GM21737 (cell line): ENCODE data around the gene PFDN5.

ENCODE experiments used
- ATAC-seq: cut with Tn5 transposase; IDR thresholded peaks from one replicate; pipeline ENCODE4 v1.9.1; 2021; ENCODE audit warnings: mild to moderate bottlenecking, moderate library complexity; ENCODE audit not compliant: unreplicated experiment

PFDN5 gene

DNA sequence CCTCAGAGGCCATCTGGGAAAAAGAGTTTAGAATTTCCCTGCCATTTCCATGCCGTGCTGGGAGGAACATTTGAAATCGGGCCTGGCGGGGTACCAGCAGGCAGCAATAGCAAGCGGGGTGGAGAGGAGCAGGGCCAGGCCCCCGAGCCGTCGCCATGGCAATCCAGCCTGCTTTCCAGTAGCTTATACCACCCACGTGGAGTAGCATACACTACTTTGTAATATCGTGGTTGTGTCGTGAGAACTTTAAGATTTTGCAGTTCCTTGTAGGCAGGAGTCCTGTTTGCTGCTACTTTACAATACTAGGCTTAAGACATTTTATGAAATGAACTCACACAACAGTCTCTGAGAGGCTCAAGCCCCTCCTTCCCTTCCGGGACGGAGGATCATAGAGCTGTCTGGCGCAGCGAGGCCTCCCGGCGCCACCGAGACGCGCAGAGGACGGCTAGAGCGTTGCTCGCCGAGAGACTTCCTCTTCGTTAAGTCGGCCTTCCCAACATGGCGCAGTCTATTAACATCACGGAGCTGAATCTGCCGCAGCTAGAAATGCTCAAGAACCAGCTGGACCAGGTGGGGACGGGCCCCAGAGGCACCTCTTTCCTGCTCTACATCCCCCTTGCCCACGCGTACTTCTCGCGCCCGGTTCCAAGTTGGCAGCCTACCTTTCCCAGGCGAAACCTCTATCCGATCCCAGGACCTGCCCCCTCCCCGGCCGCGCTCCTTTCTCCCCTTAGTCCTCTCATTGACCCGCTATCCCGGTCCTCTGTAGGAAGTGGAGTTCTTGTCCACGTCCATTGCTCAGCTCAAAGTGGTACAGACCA is at the start of gene PFDN5:
PFDN5 (plus strand) TSS at position 473 of the 821 bp plus-strand sequence; CDS start at position 499, 26 bp downstream.
- ATAC-seq, result peak; percentile 87

DNA sequence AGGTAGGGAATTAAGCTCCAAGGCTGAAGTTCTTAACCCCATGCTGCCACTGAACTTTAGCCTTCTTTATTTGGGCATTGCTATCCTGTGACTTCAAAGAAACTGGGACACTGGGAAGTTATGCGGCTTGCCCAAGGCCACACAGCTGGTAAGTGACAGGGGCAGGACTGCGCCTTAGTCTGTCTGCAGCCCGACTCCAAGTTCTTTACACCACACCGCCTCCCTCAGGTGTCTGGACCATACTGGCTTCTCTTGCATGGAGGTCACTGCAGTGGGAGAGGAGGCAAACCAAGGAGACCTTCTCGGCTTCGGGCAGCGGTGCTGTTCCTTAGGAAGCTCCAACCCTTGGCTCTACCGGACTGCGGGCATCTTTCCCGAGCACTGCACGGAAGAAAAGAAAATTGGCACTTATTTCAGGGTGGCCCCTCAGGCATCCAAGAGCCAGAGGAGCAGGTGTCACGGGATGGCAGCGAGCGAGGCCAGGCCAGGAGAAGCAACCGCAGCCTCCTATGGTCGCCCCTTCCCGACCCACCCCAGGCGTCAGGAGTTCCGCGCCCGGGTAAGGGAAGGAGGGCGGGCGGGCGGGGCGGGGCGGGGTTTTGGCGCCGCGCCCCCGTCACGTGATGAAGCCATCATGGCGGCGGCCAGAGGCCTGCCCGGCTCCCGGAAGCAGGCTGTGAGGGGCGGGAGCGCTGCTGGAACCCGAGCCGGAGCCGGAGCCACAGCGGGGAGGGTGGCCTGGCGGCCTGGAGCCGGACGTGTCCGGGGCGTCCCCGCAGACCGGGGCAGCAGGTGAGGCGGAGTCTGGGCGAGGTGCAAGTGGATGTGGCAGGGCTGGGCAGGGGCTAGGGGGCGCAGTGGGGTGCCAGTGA is 43.6 kb upstream of the PFDN5 start:
- peak; percentile 68 for ATAC-seq

DNA sequence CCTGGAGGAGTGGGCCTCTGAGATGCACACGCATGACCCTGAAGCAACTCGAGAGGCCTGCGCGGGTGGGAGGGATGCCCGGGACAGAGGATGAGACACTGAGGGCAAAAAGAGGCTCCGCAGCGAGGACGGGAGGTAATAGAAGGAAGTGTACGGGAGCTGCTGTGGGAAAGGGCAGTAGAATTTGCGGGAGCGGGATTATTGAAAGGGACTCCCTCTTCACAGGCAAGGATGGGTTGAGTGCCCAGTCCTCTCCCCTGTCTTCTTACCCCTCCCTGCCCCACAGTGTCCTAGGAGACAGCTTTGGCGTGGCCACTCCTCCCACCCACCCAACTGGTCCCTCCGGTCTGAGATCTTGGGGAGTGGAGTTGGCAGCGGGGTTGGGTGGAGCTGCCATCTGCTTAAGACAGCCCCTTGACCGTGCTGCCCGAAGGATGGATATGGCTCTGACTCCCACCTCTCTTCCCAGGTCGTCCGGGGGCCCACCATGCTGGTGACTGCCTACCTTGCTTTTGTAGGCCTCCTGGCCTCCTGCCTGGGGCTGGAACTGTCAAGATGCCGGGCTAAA is 42.9 kb upstream of the PFDN5 start:
- ATAC-seq, result no peak

DNA sequence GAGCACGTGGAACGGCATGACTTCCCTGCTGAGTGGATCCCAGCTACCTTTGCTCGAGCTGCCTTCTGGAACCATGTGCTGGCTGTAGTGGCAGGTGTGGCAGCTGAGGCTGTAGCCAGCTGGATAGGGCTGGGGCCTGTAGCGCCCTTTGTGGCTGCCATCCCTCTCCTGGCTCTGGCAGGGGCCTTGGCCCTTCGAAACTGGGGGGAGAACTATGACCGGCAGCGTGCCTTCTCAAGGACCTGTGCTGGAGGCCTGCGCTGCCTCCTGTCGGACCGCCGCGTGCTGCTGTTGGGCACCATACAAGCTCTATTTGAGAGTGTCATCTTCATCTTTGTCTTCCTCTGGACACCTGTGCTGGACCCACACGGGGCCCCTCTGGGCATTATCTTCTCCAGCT is 42.0 kb upstream of the PFDN5 start:
- ATAC-seq, result no peak

DNA sequence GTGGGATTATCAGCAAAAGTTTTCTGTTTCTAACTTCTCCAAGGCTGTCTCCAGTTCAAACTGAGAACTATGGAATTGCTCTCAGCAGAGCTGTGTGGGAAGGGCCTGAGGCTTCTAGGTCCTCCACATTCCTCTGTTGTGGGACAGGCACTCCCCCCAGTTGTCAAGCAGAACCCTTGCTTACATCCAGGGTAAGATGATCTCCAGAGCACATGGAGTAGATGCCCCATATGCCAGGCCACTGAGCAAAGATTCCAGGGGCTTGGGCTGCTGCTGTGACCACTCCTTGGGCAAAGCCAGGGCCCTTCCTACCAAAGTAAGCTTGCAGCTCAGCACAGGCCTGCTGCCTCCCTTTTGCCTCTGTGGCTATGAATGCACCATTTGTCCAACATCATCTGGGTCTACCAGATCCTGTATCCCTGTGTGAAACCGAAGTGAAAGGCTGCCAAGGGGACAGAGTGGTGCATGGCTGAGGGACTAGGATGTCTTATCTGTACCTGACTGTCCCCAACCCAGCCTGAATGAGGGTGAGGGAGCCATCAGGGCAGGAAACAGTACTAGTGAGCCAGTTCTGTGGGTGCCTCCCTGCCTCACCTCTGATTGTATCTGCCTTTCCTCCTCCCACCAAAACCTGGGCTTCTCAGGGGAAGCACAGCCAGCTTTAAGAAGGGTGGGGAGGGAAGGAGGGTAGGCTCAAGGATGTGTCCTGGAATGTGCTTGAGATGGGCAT is 40.4 kb upstream of the PFDN5 start:
- no peak for ATAC-seq

DNA sequence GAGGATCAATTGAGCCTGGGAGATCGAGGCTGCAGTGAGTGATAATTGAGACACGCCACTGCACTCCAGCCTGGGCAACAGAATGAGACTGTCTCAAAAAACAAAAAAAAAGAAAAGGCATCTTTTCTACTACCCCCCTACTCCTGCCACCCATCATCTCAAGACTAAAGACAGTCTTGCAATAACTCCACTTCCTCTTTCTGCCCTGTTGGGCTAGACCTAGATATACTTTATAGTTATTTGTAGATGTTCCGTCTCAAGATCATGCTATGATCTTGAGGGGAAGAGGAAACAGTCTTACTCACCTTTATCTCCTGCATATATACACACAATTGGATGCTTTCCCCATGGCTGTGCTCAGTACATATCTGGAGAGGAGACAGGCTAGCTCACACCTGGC is 39.3 kb upstream of the PFDN5 start:
- no peak for ATAC-seq

DNA sequence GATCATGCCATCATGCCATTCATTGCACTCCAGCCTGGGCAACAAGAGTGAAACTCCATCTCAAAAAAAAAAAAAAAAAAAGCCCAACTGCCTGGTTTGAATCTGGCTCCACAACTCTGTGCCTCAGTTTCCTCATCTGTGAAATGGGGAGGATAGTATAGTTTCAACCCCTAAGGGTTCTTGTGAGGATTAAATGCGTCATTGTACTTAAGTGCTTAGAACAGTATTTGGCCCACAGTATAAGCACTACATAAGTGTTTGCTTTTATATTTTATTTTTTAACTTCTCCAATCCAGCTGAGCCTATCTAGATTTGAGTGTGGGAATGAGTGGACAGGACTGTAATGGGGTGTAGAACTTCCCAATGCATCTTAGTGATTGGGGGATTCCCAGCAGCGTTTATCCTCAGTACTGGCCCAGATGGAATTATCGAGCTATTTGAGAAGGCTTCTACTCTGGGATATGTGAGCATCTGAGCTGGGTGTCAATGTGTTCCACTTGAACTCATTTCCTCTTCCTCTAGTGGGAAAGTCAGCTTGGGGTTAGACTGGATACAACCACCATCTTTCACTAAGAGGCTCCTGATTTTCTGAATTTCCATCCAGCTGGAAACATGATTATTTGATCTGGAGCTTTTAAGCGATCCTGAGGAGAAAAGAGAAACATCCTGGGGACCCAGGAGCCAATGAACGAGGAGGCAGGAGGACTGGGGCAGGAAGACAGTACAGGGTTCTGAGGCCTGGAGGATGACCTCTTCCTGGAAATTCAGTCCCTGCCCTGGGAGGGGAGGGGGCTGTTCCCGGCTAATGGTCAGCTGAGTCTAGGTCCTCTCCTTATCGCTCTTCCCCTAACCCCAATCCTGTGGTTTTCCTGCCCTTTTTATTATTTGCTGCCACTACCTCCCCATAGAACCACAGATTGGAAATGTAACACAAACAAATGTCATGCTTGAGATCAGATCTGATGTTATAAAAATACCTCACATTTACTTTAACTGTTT is 36.5 kb upstream of the PFDN5 start:
- no peak for ATAC-seq

DNA sequence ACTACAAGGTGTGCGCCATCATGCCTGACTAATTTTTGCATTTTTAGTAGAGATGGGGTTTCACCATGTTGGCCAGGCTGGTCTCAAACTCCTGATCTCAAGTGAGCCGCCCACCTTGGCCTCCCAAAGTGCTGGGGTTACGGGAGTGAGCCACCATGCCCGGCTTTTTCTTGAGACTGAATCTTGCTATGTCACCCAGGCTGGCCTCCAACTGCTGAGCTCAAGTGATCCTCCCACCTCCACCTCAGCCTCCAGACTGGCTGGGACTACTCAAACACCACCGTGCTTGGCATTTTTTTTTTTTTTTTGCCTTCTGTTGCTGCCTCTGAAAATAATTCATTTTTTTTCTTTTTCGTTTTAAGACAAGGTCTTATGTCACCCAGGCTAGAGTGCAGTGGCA is 35.5 kb upstream of the PFDN5 start:
- ATAC-seq, result no peak

DNA sequence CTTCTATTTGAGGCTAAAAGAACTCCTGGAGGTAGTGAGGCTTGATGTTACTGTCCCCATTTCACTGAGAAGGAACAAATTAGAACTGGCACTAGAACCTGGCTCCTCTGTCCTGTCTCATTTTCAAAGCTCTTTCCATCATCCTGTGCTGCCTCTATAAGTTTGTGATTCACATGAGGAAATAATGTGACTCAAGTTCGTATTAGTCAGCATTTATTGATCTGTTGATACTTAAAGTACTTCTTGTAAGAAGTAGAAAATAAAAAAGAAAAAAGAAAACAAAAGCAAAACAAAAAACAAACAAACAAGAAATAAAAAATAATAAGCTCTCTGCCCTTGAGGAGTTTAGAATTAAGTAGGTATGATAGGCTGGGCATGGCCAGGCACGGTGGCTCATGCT is 29.6 kb upstream of the PFDN5 start:
- ATAC-seq, result no peak

DNA sequence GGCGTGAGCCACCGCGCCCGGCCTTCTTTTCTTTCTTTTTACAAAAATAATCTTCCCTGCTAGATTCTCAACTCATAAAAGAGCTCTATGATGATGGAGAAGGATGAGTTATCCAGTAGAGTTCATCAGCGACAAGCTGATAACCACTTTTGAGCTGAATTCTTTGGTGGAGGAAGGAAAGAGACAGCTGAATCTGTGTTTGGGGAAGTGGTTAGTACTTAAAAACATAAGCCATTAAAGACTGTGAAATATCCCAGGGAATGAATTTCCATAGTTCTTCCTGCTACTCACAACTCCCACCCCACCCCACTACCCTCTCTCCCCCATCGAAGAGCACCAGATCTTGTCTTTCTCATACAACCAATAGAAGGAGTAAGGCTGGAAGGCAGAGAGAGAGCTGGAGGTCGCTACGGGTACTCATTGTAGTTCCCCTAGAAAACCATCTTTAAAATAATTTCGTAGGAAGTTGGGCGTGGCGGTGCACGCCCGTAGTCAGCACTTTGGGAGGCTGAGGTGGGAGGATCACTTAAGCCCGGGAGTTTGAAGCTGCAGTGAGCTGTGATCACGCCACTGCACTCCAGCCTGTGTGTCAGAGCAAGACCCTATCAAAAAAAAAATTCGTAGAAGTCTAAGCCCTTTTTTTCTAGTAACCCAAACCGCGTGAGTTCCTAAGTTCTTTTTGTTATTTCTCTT is 27.9 kb upstream of the PFDN5 start:
- peak; percentile 3 for ATAC-seq

DNA sequence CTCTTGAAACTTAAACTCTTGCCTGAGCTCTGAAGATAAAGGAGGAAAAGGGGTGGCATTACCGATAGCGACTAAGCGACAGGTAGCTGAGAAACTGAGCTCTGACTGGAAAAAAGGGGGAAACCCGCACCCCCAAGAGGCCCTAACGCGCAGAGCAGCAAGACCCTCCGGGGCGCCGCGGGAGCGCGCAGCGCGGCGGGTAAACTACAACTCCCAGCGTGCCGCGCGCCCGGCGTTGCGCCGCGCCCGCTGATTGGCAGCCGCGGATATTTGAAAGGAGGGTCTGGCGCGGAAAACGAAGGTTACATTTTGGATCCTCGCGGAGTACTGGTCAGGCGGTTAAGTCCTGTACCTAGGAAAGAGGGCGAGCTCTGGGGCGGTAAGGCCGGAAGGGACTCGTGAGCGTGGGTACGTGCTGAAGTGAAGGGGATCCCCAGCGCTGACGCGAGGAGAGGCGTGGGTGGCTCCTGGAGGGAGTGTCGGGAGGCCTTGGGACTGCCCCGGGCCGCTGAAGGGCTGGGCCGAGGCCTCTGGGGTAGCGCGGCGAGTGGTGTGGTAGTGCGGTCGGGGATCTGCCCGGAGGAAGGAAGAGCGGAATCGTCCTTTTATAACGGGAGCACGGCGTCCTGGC is 27.2 kb upstream of the PFDN5 start, which contains the start of gene ESPL1:
ESPL1 (plus strand) TSS at position 301 of the 631 bp plus-strand sequence. CDS start 468 bp downstream, outside the sequence.
- ATAC-seq, result peak; percentile 76

DNA sequence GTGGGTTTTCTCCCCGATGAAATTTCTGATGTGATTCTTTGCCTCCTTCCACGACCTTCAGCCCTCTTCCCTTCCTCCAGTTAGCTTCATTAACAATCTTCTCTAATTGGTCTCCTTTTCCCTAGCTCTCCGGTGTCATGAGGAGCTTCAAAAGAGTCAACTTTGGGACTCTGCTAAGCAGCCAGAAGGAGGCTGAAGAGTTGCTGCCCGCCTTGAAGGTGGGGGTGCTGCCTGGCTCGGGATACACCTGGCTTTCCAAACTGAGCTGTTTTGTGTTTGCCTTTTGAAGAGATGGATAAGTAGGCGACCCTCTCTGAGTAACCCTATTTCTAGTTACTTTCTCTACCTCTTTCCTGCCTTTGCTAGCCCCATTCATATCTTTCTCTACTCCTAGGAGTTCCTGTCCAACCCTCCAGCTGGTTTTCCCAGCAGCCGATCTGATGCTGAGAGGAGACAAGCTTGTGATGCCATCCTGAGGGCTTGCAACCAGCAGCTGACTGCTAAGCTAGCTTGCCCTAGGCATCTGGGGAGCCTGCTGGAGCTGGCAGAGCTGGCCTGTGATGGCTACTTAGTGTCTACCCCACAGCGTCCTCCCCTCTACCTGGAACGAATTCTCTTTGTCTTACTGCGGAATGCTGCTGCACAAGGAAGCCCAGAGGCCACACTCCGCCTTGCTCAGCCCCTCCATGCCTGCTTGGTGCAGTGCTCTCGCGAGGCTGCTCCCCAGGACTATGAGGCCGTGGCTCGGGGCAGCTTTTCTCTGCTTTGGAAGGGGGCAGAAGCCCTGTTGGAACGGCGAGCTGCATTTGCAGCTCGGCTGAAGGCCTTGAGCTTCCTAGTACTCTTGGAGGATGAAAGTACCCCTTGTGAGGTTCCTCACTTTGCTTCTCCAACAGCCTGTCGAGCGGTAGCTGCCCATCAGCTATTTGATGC is 26.4 kb upstream of the PFDN5 start:
- ATAC-seq, result no peak

DNA sequence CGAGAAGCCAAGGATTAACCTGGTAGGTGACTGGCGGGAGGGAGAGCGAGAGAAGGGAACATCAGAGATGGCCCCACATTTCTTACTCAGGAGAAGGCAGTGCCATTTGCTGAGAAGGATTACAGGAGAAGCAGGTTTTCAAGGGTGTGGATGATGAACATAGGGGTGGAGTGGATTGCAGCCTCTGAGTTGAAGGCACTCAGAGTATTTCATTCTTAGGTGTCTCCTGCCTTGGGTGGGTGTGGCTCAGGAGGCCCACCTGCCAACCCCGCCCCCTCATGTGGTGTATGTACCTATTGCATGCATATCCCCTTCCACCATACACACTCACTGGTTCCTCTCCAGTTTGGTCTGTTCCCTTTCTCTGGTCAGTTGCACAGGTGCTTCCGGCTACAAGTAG is 20.9 kb upstream of the PFDN5 start:
- no peak for ATAC-seq

DNA sequence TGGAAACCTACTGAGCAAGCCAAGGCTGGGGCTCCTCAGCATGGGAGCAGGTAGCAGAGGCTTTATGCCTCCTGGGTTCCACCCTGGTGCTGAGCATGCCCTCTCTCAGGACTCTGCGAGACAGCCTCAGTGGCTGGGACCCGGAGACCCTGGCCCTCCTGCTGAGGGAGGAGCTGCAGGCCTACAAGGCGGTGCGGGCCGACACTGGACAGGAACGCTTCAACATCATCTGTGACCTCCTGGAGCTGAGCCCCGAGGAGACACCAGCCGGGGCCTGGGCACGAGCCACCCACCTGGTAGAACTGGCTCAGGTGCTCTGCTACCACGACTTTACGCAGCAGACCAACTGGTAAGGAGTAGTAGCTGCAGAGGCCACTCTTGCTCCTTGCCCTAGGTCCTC is 18.8 kb upstream of the PFDN5 start:
- no peak for ATAC-seq

DNA sequence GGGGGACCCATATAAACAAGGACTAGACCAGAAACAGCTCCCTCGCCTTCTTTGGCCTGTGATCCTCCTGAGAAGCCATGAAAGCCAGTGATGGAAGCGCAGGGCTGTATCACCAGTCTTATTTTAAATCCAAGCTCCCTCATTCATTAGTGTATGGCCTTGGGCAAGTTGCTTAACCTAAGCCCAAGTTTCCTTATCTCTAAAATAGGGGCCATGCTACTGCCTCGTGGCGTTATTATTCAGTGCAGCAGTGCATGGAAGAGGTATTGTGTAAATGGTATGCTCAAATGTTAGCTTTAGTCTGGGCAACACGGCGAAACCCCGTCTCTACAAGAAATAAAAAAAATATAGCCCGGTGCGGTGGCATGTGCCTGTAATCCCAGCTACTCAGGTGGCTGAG is 17.4 kb upstream of the PFDN5 start:
- no peak for ATAC-seq

DNA sequence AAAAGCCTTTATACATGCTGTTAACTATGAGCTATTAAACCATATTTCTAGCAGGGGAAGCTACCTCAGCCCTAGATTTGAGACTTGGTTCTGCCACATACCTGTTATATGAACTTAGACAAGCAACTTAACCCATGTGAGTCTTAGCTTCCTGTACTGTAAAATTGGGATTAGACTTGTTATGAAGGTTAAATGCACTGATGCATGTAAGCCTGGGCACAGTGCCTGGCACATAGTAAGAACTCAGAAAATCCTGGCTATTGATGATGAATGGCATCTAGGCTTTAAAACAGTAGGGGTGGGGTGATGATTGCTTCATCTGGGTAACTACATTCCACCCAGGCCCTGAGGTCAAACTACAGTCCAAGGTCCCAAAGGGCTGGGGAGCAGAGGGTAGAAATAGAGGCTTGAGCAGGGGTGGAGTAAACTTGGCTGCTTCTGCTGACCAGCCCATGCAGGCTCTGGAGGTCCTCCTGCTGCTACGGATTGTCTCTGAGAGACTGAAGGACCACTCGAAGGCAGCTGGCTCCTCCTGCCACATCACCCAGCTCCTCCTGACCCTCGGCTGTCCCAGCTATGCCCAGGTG is 16.0 kb upstream of the PFDN5 start:
- ATAC-seq, result no peak

DNA sequence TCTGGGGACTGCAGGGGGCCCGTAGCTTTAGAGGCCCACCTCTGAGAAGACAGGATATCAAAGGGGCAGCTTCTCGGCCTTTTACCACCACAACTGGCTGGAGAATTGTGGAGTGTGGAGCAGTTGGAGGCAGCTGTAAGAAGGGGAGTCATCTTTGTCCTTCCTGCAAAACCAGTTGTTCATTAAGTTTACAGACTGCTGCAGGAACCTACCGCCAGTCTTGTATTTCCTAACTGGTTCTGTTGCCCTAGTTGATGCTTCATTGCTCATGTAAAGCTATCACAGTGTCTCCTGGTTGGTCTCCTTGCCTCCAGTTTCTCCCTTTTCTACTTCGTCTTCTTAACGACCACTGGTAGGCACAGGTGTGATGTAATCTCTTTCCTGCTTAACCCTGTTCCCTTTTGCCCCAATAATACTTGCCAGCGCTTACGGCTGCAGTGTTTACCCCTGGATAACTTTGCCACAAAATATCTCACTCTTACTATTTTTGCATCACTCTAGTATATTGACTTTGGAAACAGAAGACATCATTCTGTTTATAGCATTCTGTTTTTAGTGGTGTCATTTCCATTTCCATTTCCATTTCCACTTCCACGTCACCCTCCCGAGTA is 15.3 kb upstream of the PFDN5 start:
- ATAC-seq, result no peak
